CD14-positive monocyte (primary cell): ENCODE data around the gene RASGRP2. TPM values are rescaled to one million over a fixed set of nuclear protein-coding genes. Genes with fewer than 3 reads are reported as not detected.

Experiments
- DNase-seq, 3 donors: peaks; one replicate each; pipeline ENCODE4 v3.0.0-alpha.2; 2011 to 2022
- H2AFZ ChIP-seq: 2 replicates; pipeline ENCODE4 v1.6.0; 2012; ENCODE audit warnings: mild to moderate bottlenecking, low read depth, low read length, inconsistent platforms; ENCODE audit not compliant: insufficient read depth, poor library complexity, severe bottlenecking
- H3K27ac ChIP-seq, 2 donors: 1 replicate in 1 of 2; 2 replicates in 1 of 2; pipeline ENCODE4 v1.5.1; 2012 to 2013; ENCODE audit warnings: low read length in 2 of 2, control low read depth in 1 of 2, inconsistent platforms in 1 of 2, low read depth in 1 of 2, mild to moderate bottlenecking in 1 of 2
- H3K27me3 ChIP-seq, 2 donors: one replicate each; pipeline versions ENCODE4 v1.6.0 to v1.6.1; 2011 to 2013; ENCODE audit warnings: low read length in 2 of 2; ENCODE audit not compliant: control insufficient read depth in 2 of 2, insufficient read depth in 2 of 2
- H3K36me3 ChIP-seq, 2 donors: replicated peaks in 1 of 2; 1 replicate in 1 of 2; 2 replicates in 1 of 2; pipeline versions ENCODE4 v1.5.1 to v1.6.1; 2012 to 2013; ENCODE audit warnings: low read length in 2 of 2, control low read depth in 1 of 2, inconsistent platforms in 1 of 2, mild to moderate bottlenecking in 1 of 2; ENCODE audit not compliant: insufficient read depth in 2 of 2, control insufficient read depth in 1 of 2
- H3K4me1 ChIP-seq, 2 donors: 1 replicate in 1 of 2; 2 replicates in 1 of 2; pipeline versions ENCODE4 v1.5.1 to v1.6.1; 2012 to 2013; ENCODE audit warnings: low read length in 2 of 2, control low read depth in 1 of 2, inconsistent platforms in 1 of 2, mild to moderate bottlenecking in 1 of 2, moderate library complexity in 1 of 2; ENCODE audit not compliant: insufficient read depth in 2 of 2, control insufficient read depth in 1 of 2
- H3K4me2 ChIP-seq: replicated peaks from 2 replicates; pipeline ENCODE3; 2012; ENCODE audit warnings: low read length, moderate library complexity, mild to moderate bottlenecking; ENCODE audit not compliant: poor library complexity, severe bottlenecking; ENCODE audit errors: extremely low read depth
- H3K4me3 ChIP-seq, 3 experiments: fragments of 200-600 bp in 1 of 3; sonication (generic) in 1 of 3; replicated peaks in 1 of 3; 1 replicate in 2 of 3; 2 replicates in 1 of 3; pipeline ENCODE4 v1.5.1; 2011 to 2013; ENCODE audit warnings: low read length in 3 of 3, mild to moderate bottlenecking in 3 of 3, control low read depth in 2 of 3, low read depth in 2 of 3, inconsistent platforms in 1 of 3, moderate library complexity in 1 of 3
- H3K79me2 ChIP-seq: 2 replicates; pipeline ENCODE4 v1.6.0; 2012; ENCODE audit warnings: mild to moderate bottlenecking, control low read depth, inconsistent platforms, low read length, moderate library complexity; ENCODE audit not compliant: insufficient read depth
- H3K9ac ChIP-seq: 2 replicates; pipeline ENCODE4 v1.6.0; 2017; ENCODE audit warnings: low read length, mild to moderate bottlenecking; ENCODE audit not compliant: insufficient read depth, poor library complexity, severe bottlenecking
- H3K9me3 ChIP-seq, 2 donors: replicated peaks in 1 of 2; 1 replicate in 1 of 2; 2 replicates in 1 of 2; pipeline versions ENCODE4 v1.5.1 to v1.6.1; 2012 to 2013; ENCODE audit warnings: low read length in 2 of 2, control low read depth in 1 of 2; ENCODE audit not compliant: control insufficient read depth in 1 of 2, insufficient read depth in 1 of 2
- H4K20me1 ChIP-seq: 2 replicates; pipeline ENCODE4 v1.6.0; 2012; ENCODE audit warnings: mild to moderate bottlenecking, low read length, control low read depth, moderate library complexity; ENCODE audit not compliant: insufficient read depth
- H3K27ac Mint-ChIP-seq, 7 donors: one replicate each; pipeline ENCODE4 v1.8.0; 2020; ENCODE audit warnings: mild to moderate bottlenecking in 7 of 7, mixed read lengths in 7 of 7, moderate library complexity in 6 of 7, inconsistent platforms in 2 of 7
- H3K27me3 Mint-ChIP-seq, 3 donors: one replicate each; pipeline ENCODE4 v1.8.0; 2021 to 2022; ENCODE audit warnings: low read depth in 3 of 3, mild to moderate bottlenecking in 3 of 3, mixed read lengths in 3 of 3, moderate library complexity in 3 of 3, inconsistent platforms in 1 of 3
- H3K36me3 Mint-ChIP-seq, 2 donors: one replicate each; pipeline ENCODE4 v1.8.0; 2020; ENCODE audit warnings: mixed read lengths in 2 of 2, inconsistent platforms in 1 of 2, mild to moderate bottlenecking in 1 of 2
- H3K4me1 Mint-ChIP-seq: one replicate; pipeline ENCODE4 v1.8.0; 2020; ENCODE audit warnings: mild to moderate bottlenecking, mixed read lengths
- H3K4me3 Mint-ChIP-seq, 2 donors: one replicate each; pipeline ENCODE4 v1.8.0; 2020; ENCODE audit warnings: mild to moderate bottlenecking in 2 of 2, mixed read lengths in 2 of 2, moderate library complexity in 1 of 2
- H3K9me3 Mint-ChIP-seq, 7 donors: one replicate each; pipeline ENCODE4 v1.8.0; 2020 to 2022; ENCODE audit warnings: mixed read lengths in 7 of 7, mild to moderate bottlenecking in 6 of 7, moderate library complexity in 6 of 7, inconsistent platforms in 2 of 7
- CTCF ChIP-seq: fragments of 200-600 bp; IDR thresholded peaks from one replicate; pipeline ENCODE4 v1.8.0; 2022; ENCODE audit warnings: antibody characterized with exemption, mild to moderate bottlenecking
- WGBS: methylation state at CpG from one replicate; pipeline ENCODE4 v1.1.5; 2013; ENCODE audit warnings: missing lambda C conversion rate; ENCODE audit not compliant: insufficient coverage; 5-methylcytosine and 5-hydroxymethylcytosine counted together
- intact Hi-C, 2 donors: fragments of 100-400 bp; cut with micrococcal nuclease; formaldehyde crosslinking; loops; one replicate each; pipeline versions ENCODE4 v1.15.0 to v1.15.1; 2023
- polyA plus RNA-seq, 3 donors: library from polyadenylated mRNA; depleted of rRNA in 1 of 3; unstranded in 2 of 3; stranded (reverse) in 1 of 3; fragments of 300-500 nt in 2 of 3; fragments of >200 nt in 1 of 3; fragmentation: Illumina TruSeq in 2 of 3; gene quantifications; 1 replicate in 2 of 3; 2 replicates in 1 of 3; pipeline ENCODE4 v1.2.3, GENCODE V29; 2012 to 2021

The RASGRP2 gene
- polyA plus RNA-seq, 3 donors, result 67.6 to 242 (median 68.8) TPM

DNA sequence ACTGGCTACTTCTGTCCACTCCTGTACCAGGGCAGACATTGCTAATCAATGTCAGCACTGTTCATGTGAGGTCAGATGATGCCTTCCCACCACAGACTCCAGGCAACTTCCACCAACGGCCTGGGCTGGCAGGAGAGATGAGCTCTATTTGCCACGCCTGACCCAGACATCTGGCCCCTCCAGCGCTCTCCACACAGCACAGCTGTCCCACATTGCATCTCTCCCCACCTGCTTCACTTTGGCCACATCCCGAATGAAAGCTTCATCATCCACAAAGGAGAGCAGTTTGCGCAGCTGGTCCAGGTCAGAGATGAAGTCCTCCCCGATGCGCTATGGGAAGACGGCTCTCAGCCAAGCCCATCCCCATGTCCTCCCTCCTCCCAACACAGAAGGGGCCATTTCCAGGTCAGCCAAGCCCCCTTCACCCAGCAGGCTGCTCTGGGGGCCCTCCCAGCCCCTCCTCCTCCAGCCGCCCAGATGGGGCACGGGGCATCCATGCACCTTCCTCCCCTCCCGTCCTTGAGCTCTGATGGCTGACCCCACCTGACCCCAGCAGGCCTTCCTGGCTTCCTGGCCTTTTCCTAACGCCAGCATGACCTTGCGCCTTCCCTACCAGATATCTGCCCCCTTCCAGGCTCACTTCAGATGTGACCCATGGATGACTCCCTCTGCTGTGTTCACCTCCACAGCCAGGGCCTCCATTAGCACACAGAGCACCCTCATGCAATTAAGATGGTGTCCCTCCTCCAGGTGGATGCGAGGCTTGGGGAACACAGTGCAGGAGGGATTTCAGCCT is 8.4 kb upstream of the RASGRP2 start:
- no peaks in the 10 kb centered on the region for H3K9me3 Mint-ChIP-seq
- Histone ChIP-seq H3K9ac (no peak overlapping the region), H3K4me2 (no peak overlapping the region), H3K27ac (no peak overlapping the region), H3K27me3 (no peaks in the 10 kb centered on the region), H4K20me1 (no peaks in the 10 kb centered on the region), H3K4me1 (no peaks in the 10 kb centered on the region), H2AFZ (no peak overlapping the region), H3K79me2 (no peaks in the 10 kb centered on the region), H3K4me3 (no peak overlapping the region), H3K9me3 (no peaks in the 10 kb centered on the region), H3K36me3 (no peaks in the 10 kb centered on the region)
- DNase-seq, result no peak
- intact Hi-C loops, result no loop called here
- no peaks in the 10 kb centered on the region for H3K4me1 Mint-ChIP-seq
- TF ChIP-seq CTCF, result no peak
- H3K27me3 Mint-ChIP-seq, result peaks cover 0 to 4% (median 2%) of the 10 kb centered on the region in 3 donors
- H3K36me3 Mint-ChIP-seq, result peaks cover 12 to 21% of the 10 kb centered on the region in 2 donors
- H3K27ac Mint-ChIP-seq, result no peak overlapping the region
- H3K4me3 Mint-ChIP-seq, result no peak overlapping the region
- 90% methylated on average over 13 of the region's 14 CpGs for WGBS

DNA sequence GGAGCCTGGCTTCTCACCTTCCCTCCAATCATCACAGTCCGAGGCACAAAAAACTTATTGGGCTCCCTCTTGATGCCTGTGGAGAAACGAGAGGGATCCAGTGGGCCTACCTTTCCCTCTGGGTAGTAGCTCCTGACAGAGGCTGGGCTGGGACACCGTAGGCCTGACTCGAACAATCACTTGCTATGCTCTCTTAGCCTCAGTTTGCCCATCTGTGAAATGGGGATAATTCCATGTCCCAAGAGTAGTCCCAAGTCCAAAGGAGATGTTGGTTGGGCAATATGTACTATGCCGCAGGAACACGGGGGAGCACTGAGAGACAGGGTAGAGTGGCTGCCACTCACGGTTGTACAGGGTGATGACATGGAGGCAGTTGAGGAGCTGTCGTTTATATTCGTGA is 7.6 kb upstream of the RASGRP2 start:
- Histone ChIP-seq H3K27me3 (no peaks in the 10 kb centered on the region), H3K4me1 (no peaks in the 10 kb centered on the region), H3K79me2 (no peaks in the 10 kb centered on the region), H3K36me3 (no peaks in the 10 kb centered on the region), H3K4me2 (no peak overlapping the region), H4K20me1 (no peaks in the 10 kb centered on the region), H3K9ac (no peak overlapping the region), H3K27ac (no peak overlapping the region), H2AFZ (no peak overlapping the region), H3K9me3 (no peaks in the 10 kb centered on the region), H3K4me3 (no peak overlapping the region)
- intact Hi-C loops, result no loop called here
- no peaks in the 10 kb centered on the region for H3K9me3 Mint-ChIP-seq
- TF ChIP-seq CTCF, result no peak
- WGBS, result 89% methylated on average over 7 of the region's 9 CpGs
- H3K36me3 Mint-ChIP-seq, result peaks cover 10 to 21% of the 10 kb centered on the region in 2 donors
- H3K4me1 Mint-ChIP-seq, result peaks cover 2% of the 10 kb centered on the region
- peaks cover 0 to 4% (median 2%) of the 10 kb centered on the region in 3 donors for H3K27me3 Mint-ChIP-seq
- no peak overlapping the region for H3K27ac Mint-ChIP-seq
- no peak for DNase-seq
- H3K4me3 Mint-ChIP-seq, result no peak overlapping the region
